Effector memory CD8-positive, alpha-beta T cell (primary cell): ENCODE measurements around the gene KCTD18.

ENCODE experiments used
- ATAC-seq: fragments of 150-1000 bp; cut with Tn5 transposase; replicated peaks from 2 replicates; pipeline ENCODE4 v1.10.0; 2021; ENCODE audit warnings: mild to moderate bottlenecking, moderate library complexity
- DNase-seq, 3 experiments: peaks; one replicate each; pipeline ENCODE4 v3.0.0; 2021
- H3K27ac Mint-ChIP-seq, 2 donors: one replicate each; pipeline ENCODE4 v1.8.0; 2022; ENCODE audit warnings: mild to moderate bottlenecking in 2 of 2, mixed read lengths in 2 of 2, moderate library complexity in 2 of 2
- H3K27me3 Mint-ChIP-seq, 2 donors: one replicate each; pipeline ENCODE4 v1.8.0; 2022; ENCODE audit warnings: mixed read lengths in 2 of 2
- H3K36me3 Mint-ChIP-seq: one replicate; pipeline ENCODE4 v1.8.0; 2022; ENCODE audit warnings: mild to moderate bottlenecking, moderate library complexity, mixed read lengths; ENCODE audit not compliant: insufficient read depth
- H3K4me1 Mint-ChIP-seq, 2 donors: one replicate each; pipeline ENCODE4 v1.8.0; 2022; ENCODE audit warnings: low read depth in 2 of 2, mixed read lengths in 2 of 2
- H3K4me3 Mint-ChIP-seq, 2 donors: one replicate each; pipeline ENCODE4 v1.8.0; 2022; ENCODE audit warnings: mild to moderate bottlenecking in 2 of 2, mixed read lengths in 2 of 2, moderate library complexity in 2 of 2
- H3K9me3 Mint-ChIP-seq, 2 donors: one replicate each; pipeline ENCODE4 v1.8.0; 2022; ENCODE audit warnings: mixed read lengths in 2 of 2

The KCTD18 gene

GRCh38 chr2:200447139-200447855, 62.6 kb downstream of the KCTD18 start:
- peak overlapping the region; percentile 16 to 27 for H3K27ac Mint-ChIP-seq
- no peaks in the 10 kb centered on the region for H3K27me3 Mint-ChIP-seq
- no peaks in the 10 kb centered on the region for H3K9me3 Mint-ChIP-seq
- ATAC-seq: no peak
- no peaks in the 10 kb centered on the region for H3K4me1 Mint-ChIP-seq
- DNase-seq: no peak
- no peaks in the 10 kb centered on the region for H3K36me3 Mint-ChIP-seq
- no peak overlapping the region for H3K4me3 Mint-ChIP-seq

GRCh38 chr2:200446612-200447011, 63.3 kb downstream of the KCTD18 start:
- Mint-ChIP-seq H3K4me1 (no peaks in the 10 kb centered on the region), H3K36me3 (no peaks in the 10 kb centered on the region), H3K4me3 (no peak overlapping the region), H3K27me3 (no peaks in the 10 kb centered on the region), H3K9me3 (no peaks in the 10 kb centered on the region), H3K27ac (peak overlapping the region in 1 of 2 donors; percentile 27)
- no peak for ATAC-seq
- DNase-seq: no peak

DNA sequence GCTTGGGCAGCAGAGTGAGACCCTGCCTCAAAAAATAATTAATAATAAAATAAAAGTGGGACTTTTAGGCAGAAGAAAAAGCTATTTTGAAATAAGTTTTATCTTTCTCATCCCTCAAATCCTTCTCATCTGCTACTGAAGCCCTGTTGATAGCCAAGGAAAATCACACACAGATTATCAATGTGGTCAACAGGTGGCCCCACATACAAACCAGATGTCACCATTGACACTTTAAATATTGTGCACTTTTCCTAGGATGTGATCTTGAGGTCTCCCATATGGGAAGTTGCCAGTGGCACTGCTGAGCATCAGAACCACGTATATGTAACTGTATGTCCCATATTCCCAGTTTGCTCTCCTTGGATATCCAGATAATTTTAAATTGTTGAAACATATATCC, 64.6 kb downstream of the KCTD18 start:
- no peaks in the 10 kb centered on the region for H3K4me1 Mint-ChIP-seq
- H3K27ac Mint-ChIP-seq: no peak overlapping the region
- DNase-seq (no peak), ATAC-seq (no peak)
- H3K27me3 Mint-ChIP-seq: no peaks in the 10 kb centered on the region
- H3K9me3 Mint-ChIP-seq: no peaks in the 10 kb centered on the region
- H3K36me3 Mint-ChIP-seq: peaks cover 6% of the 10 kb centered on the region
- no peak overlapping the region for H3K4me3 Mint-ChIP-seq

- Mint-ChIP-seq H3K9me3 (no peaks in the 10 kb centered on the region), H3K27ac (no peak overlapping the region), H3K36me3 (peaks cover 6% of the 10 kb centered on the region), H3K4me3 (no peak overlapping the region), H3K27me3 (no peaks in the 10 kb centered on the region), H3K4me1 (no peaks in the 10 kb centered on the region)
- ATAC-seq (no peak), DNase-seq (no peak)
Observed at GRCh38 chr2:200444530-200444929, 65.3 kb downstream of the KCTD18 start.

- no peak overlapping the region for H3K4me3 Mint-ChIP-seq
- no peaks in the 10 kb centered on the region for H3K9me3 Mint-ChIP-seq
- DNase-seq: no peak
- no peaks in the 10 kb centered on the region for H3K27me3 Mint-ChIP-seq
- H3K27ac Mint-ChIP-seq: no peak overlapping the region
- H3K4me1 Mint-ChIP-seq: no peaks in the 10 kb centered on the region
- peaks cover 6% of the 10 kb centered on the region for H3K36me3 Mint-ChIP-seq
- ATAC-seq: no peak
Observed at GRCh38 chr2:200443916-200444315, 66.0 kb downstream of the KCTD18 start.

DNA sequence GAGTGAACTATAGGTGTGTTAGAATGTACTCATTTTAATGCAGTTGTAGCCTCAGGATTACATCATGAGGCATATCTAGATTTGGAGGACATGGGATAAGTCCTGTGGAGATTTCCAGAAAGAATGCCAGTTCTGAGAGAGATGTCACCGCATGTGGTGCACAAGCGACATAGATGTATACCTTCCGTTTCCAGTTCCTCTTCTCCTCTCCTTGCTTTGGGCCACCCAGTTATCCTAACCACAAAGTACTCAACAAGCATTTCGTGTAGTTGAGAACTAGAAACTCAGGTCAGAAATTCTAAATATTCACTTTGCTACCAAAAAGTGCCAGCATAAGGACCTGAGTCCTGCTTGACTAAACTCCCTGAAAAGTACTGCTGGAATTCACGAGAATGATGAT, 66.5 kb downstream of the KCTD18 start:
- DNase-seq: no peak
- no peak overlapping the region for H3K4me3 Mint-ChIP-seq
- no peak overlapping the region for H3K27ac Mint-ChIP-seq
- no peaks in the 10 kb centered on the region for H3K4me1 Mint-ChIP-seq
- H3K36me3 Mint-ChIP-seq: peaks cover 6% of the 10 kb centered on the region
- H3K9me3 Mint-ChIP-seq: no peaks in the 10 kb centered on the region
- no peak for ATAC-seq
- no peaks in the 10 kb centered on the region for H3K27me3 Mint-ChIP-seq

GRCh38 chr2:200442471-200442870, 67.4 kb downstream of the KCTD18 start:
- DNase-seq (no peak), ATAC-seq (no peak)
- no peaks in the 10 kb centered on the region for H3K9me3 Mint-ChIP-seq
- H3K27ac Mint-ChIP-seq: no peak overlapping the region
- peaks cover 6% of the 10 kb centered on the region for H3K36me3 Mint-ChIP-seq
- no peak overlapping the region for H3K4me3 Mint-ChIP-seq
- no peaks in the 10 kb centered on the region for H3K4me1 Mint-ChIP-seq
- no peaks in the 10 kb centered on the region for H3K27me3 Mint-ChIP-seq

DNA sequence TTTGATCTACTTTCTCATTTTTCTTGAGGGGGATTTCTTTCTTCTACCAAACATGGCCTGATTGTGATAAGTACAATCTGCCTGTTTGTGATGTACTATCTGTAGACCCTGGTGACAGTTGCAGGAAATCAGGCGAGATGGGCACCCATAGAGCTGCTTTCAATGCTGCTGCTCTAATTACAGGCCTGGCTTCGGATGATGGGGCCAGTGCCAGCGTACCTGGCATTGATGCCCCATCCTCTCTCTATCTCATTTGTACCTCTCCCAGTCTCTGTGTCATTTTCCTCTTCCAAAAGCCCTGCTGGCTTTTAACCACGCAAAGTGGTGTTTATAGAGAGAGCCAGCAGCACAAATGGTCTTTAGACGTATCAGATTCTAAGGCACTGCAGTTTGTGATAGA, 69.9 kb downstream of the KCTD18 start:
- Mint-ChIP-seq H3K4me3 (no peak overlapping the region), H3K27ac (no peak overlapping the region), H3K36me3 (peaks cover 6% of the 10 kb centered on the region), H3K4me1 (no peaks in the 10 kb centered on the region), H3K9me3 (peaks cover 0 to 4% of the 10 kb centered on the region in 2 donors), H3K27me3 (no peaks in the 10 kb centered on the region)
- DNase-seq (no peak), ATAC-seq (no peak)
